SK-N-MC (cell line): Measurements from ENCODE around the gene CACNA1S.

Experiments
- EZH2 ChIP-seq: fragments of 200-600 bp; sonication (generic); IDR thresholded peaks from one replicate; pipeline ENCODE4 v1.6.1; 2017; ENCODE audit warnings: antibody characterized with exemption
- POLR2AphosphoS5 ChIP-seq: IDR thresholded peaks from 2 replicates; pipeline ENCODE4 v1.6.1; 2012; ENCODE audit warnings: mild to moderate bottlenecking, low read depth, low read length, borderline replicate concordance

GRCh38 chr1:201061049-201061448, 51.2 kb downstream of the CACNA1S start:
- TF ChIP-seq POLR2AphosphoS5 = no peak
- TF ChIP-seq EZH2 = no peak
